ENCODE results near the gene HS6ST3.

DNA sequence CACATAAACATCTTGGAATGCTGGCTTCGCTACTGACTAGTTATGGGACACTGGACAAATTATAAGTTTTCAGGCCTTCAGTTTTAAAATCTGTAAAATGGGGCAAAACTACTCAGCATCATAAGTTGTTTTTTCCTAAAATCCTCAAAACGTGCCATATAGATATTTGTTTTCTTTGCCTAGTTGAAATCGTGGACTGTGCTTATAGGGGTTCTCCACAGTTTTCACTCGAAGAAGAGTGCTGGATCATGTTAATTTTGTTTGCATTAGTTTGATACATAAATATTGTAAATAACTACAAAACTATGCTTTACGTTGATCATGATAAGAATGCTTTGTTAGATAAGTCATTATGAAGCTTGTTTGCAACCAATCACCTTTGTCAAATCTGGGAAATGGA, 591.0 kb downstream of the HS6ST3 start:
- TF ChIP-seq, protein P1, sequence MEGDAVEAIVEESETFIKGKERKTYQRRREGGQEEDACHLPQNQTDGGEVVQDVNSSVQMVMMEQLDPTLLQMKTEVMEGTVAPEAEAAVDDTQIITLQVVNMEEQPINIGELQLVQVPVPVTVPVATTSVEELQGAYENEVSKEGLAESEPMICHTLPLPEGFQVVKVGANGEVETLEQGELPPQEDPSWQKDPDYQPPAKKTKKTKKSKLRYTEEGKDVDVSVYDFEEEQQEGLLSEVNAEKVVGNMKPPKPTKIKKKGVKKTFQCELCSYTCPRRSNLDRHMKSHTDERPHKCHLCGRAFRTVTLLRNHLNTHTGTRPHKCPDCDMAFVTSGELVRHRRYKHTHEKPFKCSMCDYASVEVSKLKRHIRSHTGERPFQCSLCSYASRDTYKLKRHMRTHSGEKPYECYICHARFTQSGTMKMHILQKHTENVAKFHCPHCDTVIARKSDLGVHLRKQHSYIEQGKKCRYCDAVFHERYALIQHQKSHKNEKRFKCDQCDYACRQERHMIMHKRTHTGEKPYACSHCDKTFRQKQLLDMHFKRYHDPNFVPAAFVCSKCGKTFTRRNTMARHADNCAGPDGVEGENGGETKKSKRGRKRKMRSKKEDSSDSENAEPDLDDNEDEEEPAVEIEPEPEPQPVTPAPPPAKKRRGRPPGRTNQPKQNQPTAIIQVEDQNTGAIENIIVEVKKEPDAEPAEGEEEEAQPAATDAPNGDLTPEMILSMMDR (conservative IDR thresholded peaks at IDR 0.05 in 1 of 2, IDR thresholded peaks at IDR 0.05 in 1 of 2; ENCODE audit: extremely low read depth in 1 of 2, insufficient read depth in 1 of 2, low read depth in 1 of 2, low read length in 2 of 2): no peak
- TF ChIP-seq EZH2 (IDR thresholded peaks at IDR 0.05; ENCODE audit: borderline replicate concordance, low read length): no peak
